ENCODE results near the gene SYNPR. TPM values are rescaled to one million over a fixed set of nuclear protein-coding genes. Genes with fewer than 3 reads are reported as not detected.

SYNPR gene
- total RNA-seq, 1 experiment from 2014 or later = 17.6 TPM

- Histone ChIP-seq H3K4me3 (ENCODE audit: low read depth, low read length, poor library complexity, severe bottlenecking) (no peak overlapping the region), H3K36me3 (ENCODE audit: insufficient read depth, low read length, poor library complexity, severe bottlenecking) (no peaks in the 10 kb centered on the region), H3K27me3 (replicated peaks; ENCODE audit: insufficient read depth, low read depth, low read length, poor library complexity) (no peaks in the 10 kb centered on the region), H3K27ac (ENCODE audit: low read depth, low read length, poor library complexity, severe bottlenecking) (no peak overlapping the region), H3K4me1 (ENCODE audit: insufficient read depth, low read length, poor library complexity, severe bottlenecking) (no peaks in the 10 kb centered on the region), H3K9me3 (ENCODE audit: low read depth, low read length, poor library complexity, severe bottlenecking) (no peaks in the 10 kb centered on the region)
- intact Hi-C loops (cut with micrococcal nuclease; ENCODE audit: unreplicated experiment) = no loop called here
- DNase-seq (ENCODE audit: low spot score) = no peak
- TF ChIP-seq EZH2 (IDR thresholded peaks at IDR 0.05; ENCODE audit: borderline replicate concordance, low read depth, low read length, poor library complexity, severe bottlenecking) = no peak
- TF ChIP-seq CTCF (conservative IDR thresholded peaks at IDR 0.05; ENCODE audit: low read depth, low read length) = no peak
- POLR2A ChIA-PET (ENCODE audit: low non-redundant PET) = no interaction called here
- BruUV-seq (replicated peaks) = no TSS peak
- CTCF ChIA-PET = no interaction called here
Observed at GRCh38 chr3:63274359-63274758, 3.7 kb upstream of the SYNPR start.

- no peak for TF ChIP-seq EZH2 (IDR thresholded peaks at IDR 0.05; ENCODE audit: borderline replicate concordance, low read depth, low read length, poor library complexity, severe bottlenecking)
- TF ChIP-seq CTCF (conservative IDR thresholded peaks at IDR 0.05; ENCODE audit: low read depth, low read length) = no peak
- TSS peak; percentile 26 for BruUV-seq (replicated peaks)
- Histone ChIP-seq H3K36me3 (ENCODE audit: insufficient read depth, low read length, poor library complexity, severe bottlenecking) (no peaks in the 10 kb centered on the region), H3K9me3 (ENCODE audit: low read depth, low read length, poor library complexity, severe bottlenecking) (no peaks in the 10 kb centered on the region), H3K4me1 (ENCODE audit: insufficient read depth, low read length, poor library complexity, severe bottlenecking) (no peaks in the 10 kb centered on the region), H3K4me3 (ENCODE audit: low read depth, low read length, poor library complexity, severe bottlenecking) (peak overlapping the region; percentile 60), H3K27ac (ENCODE audit: low read depth, low read length, poor library complexity, severe bottlenecking) (no peak overlapping the region), H3K27me3 (replicated peaks; ENCODE audit: insufficient read depth, low read depth, low read length, poor library complexity) (no peaks in the 10 kb centered on the region)
- CTCF ChIA-PET = no interaction called here
- DNase-seq (ENCODE audit: low spot score) = peak; percentile 14
- intact Hi-C loops (cut with micrococcal nuclease; ENCODE audit: unreplicated experiment) = loop anchor here (5.0 kb wide), 1 partner anchor 63 kb away; no protein-coding TSS in a partner anchor
- POLR2A ChIA-PET (ENCODE audit: low non-redundant PET) = no interaction called here
Observed at GRCh38 chr3:63279005-63279841, 1.1 kb downstream of the SYNPR start.

GRCh38 chr3:63287610-63288009 lies 9.5 kb downstream of the SYNPR start:
- H3K4me3 ChIP-seq (ENCODE audit: low read depth, low read length, poor library complexity, severe bottlenecking) = no peak overlapping the region
- no peak for DNase-seq (ENCODE audit: low spot score)
- POLR2A ChIA-PET (ENCODE audit: low non-redundant PET) = no interaction called here
- H3K27ac ChIP-seq (ENCODE audit: low read depth, low read length, poor library complexity, severe bottlenecking) = no peak overlapping the region
- H3K36me3 ChIP-seq (ENCODE audit: insufficient read depth, low read length, poor library complexity, severe bottlenecking) = no peaks in the 10 kb centered on the region
- CTCF ChIA-PET = no interaction called here
- H3K9me3 ChIP-seq (ENCODE audit: low read depth, low read length, poor library complexity, severe bottlenecking) = no peaks in the 10 kb centered on the region
- intact Hi-C loops (cut with micrococcal nuclease; ENCODE audit: unreplicated experiment) = no loop called here
- no TSS peak for BruUV-seq (replicated peaks)
- H3K4me1 ChIP-seq (ENCODE audit: insufficient read depth, low read length, poor library complexity, severe bottlenecking) = no peaks in the 10 kb centered on the region
- no peaks in the 10 kb centered on the region for H3K27me3 ChIP-seq (replicated peaks; ENCODE audit: insufficient read depth, low read depth, low read length, poor library complexity)
- TF ChIP-seq EZH2 (IDR thresholded peaks at IDR 0.05; ENCODE audit: borderline replicate concordance, low read depth, low read length, poor library complexity, severe bottlenecking) (no peak), CTCF (conservative IDR thresholded peaks at IDR 0.05; ENCODE audit: low read depth, low read length) (no peak)

Data from A673 (cell line).